HG02884 (cell line): ENCODE results near the gene NTSR2.

Experiments
- ATAC-seq: cut with Tn5 transposase; IDR thresholded peaks from one replicate; pipeline ENCODE4 v1.9.1; 2021; ENCODE audit warnings: mild to moderate bottlenecking, moderate library complexity; ENCODE audit not compliant: unreplicated experiment

The NTSR2 gene, protein sequence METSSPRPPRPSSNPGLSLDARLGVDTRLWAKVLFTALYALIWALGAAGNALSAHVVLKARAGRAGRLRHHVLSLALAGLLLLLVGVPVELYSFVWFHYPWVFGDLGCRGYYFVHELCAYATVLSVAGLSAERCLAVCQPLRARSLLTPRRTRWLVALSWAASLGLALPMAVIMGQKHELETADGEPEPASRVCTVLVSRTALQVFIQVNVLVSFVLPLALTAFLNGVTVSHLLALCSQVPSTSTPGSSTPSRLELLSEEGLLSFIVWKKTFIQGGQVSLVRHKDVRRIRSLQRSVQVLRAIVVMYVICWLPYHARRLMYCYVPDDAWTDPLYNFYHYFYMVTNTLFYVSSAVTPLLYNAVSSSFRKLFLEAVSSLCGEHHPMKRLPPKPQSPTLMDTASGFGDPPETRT

GRCh38 chr2:11669454-11670291 is at the start of gene NTSR2:
Gene NTSR2 (minus strand): TSS chr2:11670195. CDS start chr2:11670129, 66 bp downstream.
- no peak for ATAC-seq

- no peak for ATAC-seq
Measured at GRCh38 chr2:11719230-11719977, 49.4 kb upstream of the NTSR2 start.

GRCh38 chr2:11718606-11719005 is 48.6 kb upstream of the NTSR2 start:
- ATAC-seq: no peak

- no peak for ATAC-seq
Measured at GRCh38 chr2:11717623-11718022, 47.6 kb upstream of the NTSR2 start.

GRCh38 chr2:11716689-11717321 is 46.8 kb upstream of the NTSR2 start:
- ATAC-seq: no peak

DNA sequence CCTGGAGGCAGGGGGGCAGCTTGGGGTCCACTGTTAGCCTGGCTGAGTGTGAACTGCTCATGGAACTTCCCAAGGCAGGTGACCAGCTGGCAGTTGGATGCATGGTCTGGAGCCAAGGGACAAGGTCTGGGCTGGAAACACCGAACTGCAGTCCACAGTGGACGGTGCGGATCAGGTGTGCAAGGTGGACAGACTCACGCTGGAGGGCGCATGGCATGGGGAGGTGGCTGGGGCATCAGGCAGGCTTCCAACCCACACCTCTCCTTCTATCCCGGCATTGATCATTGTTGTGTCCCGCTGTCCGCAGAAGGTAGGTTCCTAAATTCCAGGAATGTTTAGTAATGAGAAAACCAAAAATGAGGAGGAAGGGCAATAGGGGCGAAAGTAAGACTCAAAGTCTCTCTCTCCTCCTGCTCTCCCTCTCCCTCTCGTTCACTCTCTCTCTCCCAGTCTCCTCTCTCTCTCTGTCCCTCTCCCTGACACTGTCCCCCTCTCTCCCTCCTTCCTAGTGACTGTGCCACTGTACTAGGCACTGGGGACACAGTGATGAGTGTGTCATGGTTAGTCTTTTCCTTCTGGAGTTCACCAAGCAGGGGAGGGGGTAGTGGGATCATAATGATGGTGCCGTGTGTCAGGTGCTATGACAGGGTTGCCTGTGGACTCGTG is 46.1 kb upstream of the NTSR2 start:
- no peak for ATAC-seq

DNA sequence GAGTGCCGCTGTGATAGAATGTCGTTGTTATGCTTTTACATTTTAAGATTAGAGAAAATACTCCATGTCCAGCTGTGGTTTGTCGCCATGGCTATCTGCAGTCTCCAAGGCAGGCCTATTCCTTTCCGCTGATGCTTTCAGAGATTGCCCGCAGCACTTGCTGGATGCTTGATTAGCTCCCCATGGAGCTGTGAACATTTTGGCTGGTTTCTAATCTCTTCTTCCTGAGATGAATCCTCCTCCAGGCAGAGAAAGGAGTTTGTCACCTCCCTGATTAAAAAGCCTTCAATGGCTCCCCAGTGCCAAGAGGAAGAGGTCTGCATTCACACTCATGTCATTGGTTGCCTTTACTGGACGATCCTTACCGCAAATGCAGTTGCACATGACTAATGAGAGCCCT is 43.8 kb upstream of the NTSR2 start:
- ATAC-seq: no peak

- ATAC-seq: no peak
Measured at GRCh38 chr2:11712866-11713265, 42.9 kb upstream of the NTSR2 start.

DNA sequence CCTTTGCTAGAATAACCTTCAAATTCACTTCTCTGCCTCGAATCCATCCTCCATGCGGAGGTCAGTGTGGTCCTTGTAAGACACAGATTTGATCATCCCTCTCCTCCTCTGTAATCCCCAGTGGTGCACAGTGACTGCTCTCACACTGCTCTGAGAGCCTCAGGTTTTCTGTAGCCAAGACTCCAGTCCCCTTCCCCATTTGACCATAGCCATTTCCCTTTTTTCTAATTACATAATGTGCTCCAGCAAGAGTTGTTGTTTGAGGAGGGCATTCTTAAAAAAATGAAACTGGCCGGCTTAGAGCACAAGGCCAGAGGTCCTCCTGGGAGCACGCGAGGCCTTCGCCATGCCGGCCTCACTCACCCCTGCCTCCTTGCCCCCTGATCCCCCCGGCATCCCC is 41.8 kb upstream of the NTSR2 start:
- ATAC-seq: no peak

DNA sequence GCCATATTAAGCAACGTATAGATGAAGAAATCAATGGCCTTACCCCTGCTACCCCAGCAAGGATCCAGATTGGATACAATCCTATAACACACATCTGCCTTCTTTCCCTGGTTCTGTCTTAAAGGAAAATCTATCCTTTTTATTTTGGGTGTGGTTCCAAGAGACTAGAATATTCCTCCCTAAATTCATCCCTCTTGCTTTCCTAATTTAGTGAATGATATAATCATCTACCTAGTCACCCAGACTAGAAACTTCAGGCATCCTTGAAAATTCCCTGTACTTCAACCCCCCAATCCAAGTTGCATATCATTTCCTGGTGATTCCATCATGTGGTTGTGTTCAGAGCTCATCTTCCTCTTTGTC is 41.3 kb upstream of the NTSR2 start:
- no peak for ATAC-seq

- no peak for ATAC-seq
Measured at GRCh38 chr2:11710632-11711353, 40.8 kb upstream of the NTSR2 start.

- ATAC-seq: no peak
Measured at GRCh38 chr2:11710210-11710609, 40.2 kb upstream of the NTSR2 start.

- no peak for ATAC-seq
Measured at GRCh38 chr2:11709293-11709692, 39.3 kb upstream of the NTSR2 start.

DNA sequence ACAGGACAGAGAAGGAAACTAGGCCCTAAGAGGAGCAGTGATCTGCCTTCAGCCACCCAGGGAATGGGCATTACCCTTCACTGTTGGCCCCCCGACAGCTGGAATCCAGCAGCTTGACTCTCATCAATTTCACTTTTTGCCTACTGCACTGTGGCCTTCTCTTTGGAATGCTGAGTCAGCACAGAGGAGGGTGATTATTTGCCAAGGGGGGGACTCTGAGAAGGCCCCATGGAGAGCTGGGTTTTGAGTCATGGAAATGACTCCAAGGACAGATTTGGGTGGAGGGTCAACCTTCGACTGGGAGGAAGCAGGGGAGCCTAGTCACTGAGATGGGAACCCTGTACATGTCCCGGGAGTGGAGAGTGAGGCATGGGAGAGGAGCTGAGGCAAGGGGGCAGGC is 38.1 kb upstream of the NTSR2 start:
- ATAC-seq: no peak

DNA sequence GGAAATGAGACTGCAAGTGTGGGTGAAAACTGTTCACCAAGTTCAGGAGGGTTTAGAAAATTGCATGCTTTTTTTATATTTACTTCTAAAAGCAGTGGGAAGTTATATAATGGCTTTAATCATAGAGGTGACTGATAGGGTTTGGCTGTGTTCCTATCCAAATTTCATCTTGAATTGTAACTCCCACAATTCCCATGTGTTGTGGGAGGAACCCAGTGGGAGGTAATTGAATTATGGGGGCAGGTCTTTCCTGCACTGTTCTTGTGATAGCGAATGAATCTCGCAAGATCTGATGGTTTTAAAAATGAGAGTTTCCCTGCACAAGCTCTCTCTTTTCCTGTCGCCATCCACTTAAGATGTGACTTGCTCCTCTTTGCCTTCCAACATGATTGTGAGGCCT is 35.7 kb upstream of the NTSR2 start:
- no peak for ATAC-seq

DNA sequence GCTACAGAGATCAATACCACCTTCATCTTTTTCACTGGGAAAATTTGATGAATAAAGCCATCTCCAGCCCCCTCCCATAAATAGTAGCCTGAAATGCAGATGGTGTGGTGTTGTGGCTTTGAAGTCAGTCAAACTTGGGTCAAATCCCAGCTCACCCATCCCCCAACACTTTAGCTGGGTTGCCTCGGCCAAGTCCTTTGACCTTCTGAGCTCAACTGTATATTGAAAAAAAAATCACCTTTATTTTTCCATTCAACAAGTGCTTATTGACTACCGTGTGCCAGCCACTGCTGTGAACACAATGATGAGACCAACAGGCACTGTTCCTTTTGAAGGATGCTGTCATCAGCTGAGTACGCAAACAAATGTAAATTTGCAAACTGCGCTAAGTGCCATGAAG is 35.1 kb upstream of the NTSR2 start:
- no peak for ATAC-seq

DNA sequence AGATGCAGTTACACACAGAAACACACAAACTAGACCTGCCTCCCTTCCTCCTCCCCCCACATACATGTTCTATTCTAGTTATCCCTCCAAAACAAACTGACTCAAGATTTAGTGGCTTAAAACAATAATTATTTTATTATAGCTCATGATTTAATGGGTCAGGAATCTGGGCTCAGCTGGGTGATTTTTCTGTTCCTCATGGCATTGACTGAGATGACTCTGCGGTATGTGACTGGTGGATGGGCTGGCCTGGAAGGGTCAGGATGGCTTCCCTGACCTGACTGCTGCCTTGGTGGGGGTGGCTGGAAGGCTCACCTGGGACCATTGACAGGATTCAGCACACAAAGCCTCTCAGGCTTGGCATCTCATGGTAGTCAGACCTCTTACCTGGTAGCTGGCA is 33.7 kb upstream of the NTSR2 start:
- no peak for ATAC-seq

DNA sequence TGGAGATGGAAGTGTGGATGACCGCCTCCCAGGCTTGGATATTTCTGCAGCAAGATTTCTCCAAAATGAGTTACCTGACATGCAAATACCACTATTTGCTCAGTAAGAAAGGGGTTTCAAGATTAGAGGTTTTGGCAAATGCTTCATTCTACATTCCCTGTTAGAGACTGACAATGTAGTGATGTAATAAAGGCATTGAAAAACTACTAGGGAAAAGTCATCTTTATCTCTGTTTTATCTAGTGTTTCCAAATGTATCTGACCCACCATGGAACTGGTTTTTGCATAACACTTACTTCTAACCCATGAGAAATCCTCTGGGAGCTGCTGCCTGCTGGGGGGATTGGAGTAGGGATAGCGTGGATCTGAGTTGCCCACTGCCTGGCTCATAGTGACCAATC is 33.0 kb upstream of the NTSR2 start:
- ATAC-seq: no peak

- no peak for ATAC-seq
Measured at GRCh38 chr2:11701751-11702301, 31.8 kb upstream of the NTSR2 start.

- no peak for ATAC-seq
Measured at GRCh38 chr2:11701206-11701605, 31.2 kb upstream of the NTSR2 start.
